Neuronal stem cell (in vitro differentiated cells): ENCODE data around the gene SMTN.

Source experiments
- DNase-seq: peaks from one replicate; pipeline ENCODE4 v3.0.0-alpha.2; 2013; ENCODE audit warnings: low spot score
- H2AFZ ChIP-seq: one replicate; pipeline ENCODE4 v1.6.1; 2013; ENCODE audit warnings: mild to moderate bottlenecking, low read length, inconsistent platforms
- H2AK5ac ChIP-seq: 2 replicates; pipeline ENCODE4 v1.6.1; 2013; ENCODE audit warnings: low read depth, mild to moderate bottlenecking, inconsistent platforms, low read length, moderate library complexity, mixed read lengths
- H2BK120ac ChIP-seq: 2 replicates; pipeline ENCODE4 v1.6.1; 2013; ENCODE audit warnings: low read depth, mild to moderate bottlenecking, inconsistent platforms, low read length, moderate library complexity, mixed read lengths
- H2BK12ac ChIP-seq: one replicate; pipeline ENCODE4 v1.6.1; 2013; ENCODE audit warnings: low read length, inconsistent platforms
- H2BK15ac ChIP-seq: 2 replicates; pipeline ENCODE4 v1.6.1; 2013; ENCODE audit warnings: mild to moderate bottlenecking, low read length, inconsistent platforms, mixed read lengths
- H2BK5ac ChIP-seq: one replicate; pipeline ENCODE4 v1.6.1; 2013; ENCODE audit warnings: inconsistent platforms, mild to moderate bottlenecking, low read length, moderate library complexity
- H3K14ac ChIP-seq: one replicate; pipeline ENCODE4 v1.6.1; 2013; ENCODE audit warnings: low read length, inconsistent platforms
- H3K18ac ChIP-seq: 2 replicates; pipeline ENCODE4 v1.6.1; 2013; ENCODE audit warnings: low read length, inconsistent platforms
- H3K23ac ChIP-seq: 2 replicates; pipeline ENCODE4 v1.6.1; 2013; ENCODE audit warnings: low read depth, mild to moderate bottlenecking, mixed read lengths, low read length, inconsistent platforms; ENCODE audit not compliant: poor library complexity
- H3K27ac ChIP-seq: replicated peaks from 3 replicates; pipeline ENCODE4 v1.5.1; 2013; ENCODE audit warnings: low read length, inconsistent platforms
- H3K27me3 ChIP-seq, 3 experiments: 2 replicates each; pipeline ENCODE4 v1.6.1; 2013; ENCODE audit warnings: low read length in 3 of 3, mild to moderate bottlenecking in 2 of 3, inconsistent platforms in 1 of 3, low read depth in 1 of 3, mixed read lengths in 1 of 3, moderate library complexity in 1 of 3; ENCODE audit not compliant: control insufficient read depth in 3 of 3, insufficient read depth in 3 of 3
- H3K36me3 ChIP-seq, 2 donors: replicated peaks in 1 of 2; 2 replicates each; pipeline ENCODE4 v1.6.1; 2013; ENCODE audit warnings: low read length in 2 of 2; ENCODE audit not compliant: control insufficient read depth in 2 of 2, insufficient read depth in 2 of 2
- H3K4ac ChIP-seq: 2 replicates; pipeline ENCODE4 v1.6.1; 2013; ENCODE audit warnings: inconsistent platforms, mild to moderate bottlenecking, low read length, moderate library complexity
- H3K4me1 ChIP-seq, 2 donors: 1 replicate in 1 of 2; 2 replicates in 1 of 2; pipeline ENCODE4 v1.6.1; 2013; ENCODE audit warnings: low read length in 2 of 2, low read depth in 1 of 2; ENCODE audit not compliant: control insufficient read depth in 2 of 2, insufficient read depth in 1 of 2
- H3K4me2 ChIP-seq: one replicate; pipeline ENCODE4 v1.6.1; 2013; ENCODE audit warnings: mild to moderate bottlenecking, low read length, inconsistent platforms; ENCODE audit not compliant: insufficient read depth, poor library complexity, severe bottlenecking
- H3K4me3 ChIP-seq, 2 donors: 2 replicates each; pipeline ENCODE4 v1.5.1; 2013; ENCODE audit warnings: low read length in 2 of 2, mild to moderate bottlenecking in 2 of 2, inconsistent platforms in 1 of 2, moderate library complexity in 1 of 2
- H3K79me1 ChIP-seq: one replicate; pipeline ENCODE4 v1.6.1; 2013; ENCODE audit warnings: low read depth, mild to moderate bottlenecking, inconsistent platforms, low read length, moderate library complexity
- H3K9ac ChIP-seq: one replicate; pipeline ENCODE4 v1.6.1; 2013; ENCODE audit warnings: mild to moderate bottlenecking, low read depth, low read length, inconsistent platforms; ENCODE audit not compliant: poor library complexity
- H3K9me3 ChIP-seq, 2 donors: replicated peaks in 1 of 2; 2 replicates each; pipeline versions ENCODE3 to v1.6.1; 2013; ENCODE audit warnings: low read length in 2 of 2, mild to moderate bottlenecking in 2 of 2, inconsistent platforms in 1 of 2, low read depth in 1 of 2, mixed read lengths in 1 of 2, moderate library complexity in 1 of 2; ENCODE audit not compliant: control insufficient read depth in 2 of 2, insufficient read depth in 1 of 2
- H4K8ac ChIP-seq: one replicate; pipeline ENCODE4 v1.6.1; 2013; ENCODE audit warnings: low read depth, mild to moderate bottlenecking, inconsistent platforms, low read length, moderate library complexity
- H4K91ac ChIP-seq: one replicate; pipeline ENCODE4 v1.6.1; 2013; ENCODE audit warnings: low read length, low read depth, mild to moderate bottlenecking, inconsistent platforms; ENCODE audit not compliant: poor library complexity
- WGBS, 2 donors: extraction: QIAGEN DNeasy Blood & Tissue Kit; methylation state at CpG; one replicate each; pipeline ENCODE4 v1.1.7; 2013; ENCODE audit warnings: missing lambda C conversion rate in 2 of 2, mixed read lengths in 1 of 2; ENCODE audit not compliant: insufficient read length in 2 of 2, insufficient replicate concordance in 1 of 2; ENCODE audit errors: extremely low coverage in 2 of 2; 5-methylcytosine and 5-hydroxymethylcytosine counted together

Gene SMTN

DNA sequence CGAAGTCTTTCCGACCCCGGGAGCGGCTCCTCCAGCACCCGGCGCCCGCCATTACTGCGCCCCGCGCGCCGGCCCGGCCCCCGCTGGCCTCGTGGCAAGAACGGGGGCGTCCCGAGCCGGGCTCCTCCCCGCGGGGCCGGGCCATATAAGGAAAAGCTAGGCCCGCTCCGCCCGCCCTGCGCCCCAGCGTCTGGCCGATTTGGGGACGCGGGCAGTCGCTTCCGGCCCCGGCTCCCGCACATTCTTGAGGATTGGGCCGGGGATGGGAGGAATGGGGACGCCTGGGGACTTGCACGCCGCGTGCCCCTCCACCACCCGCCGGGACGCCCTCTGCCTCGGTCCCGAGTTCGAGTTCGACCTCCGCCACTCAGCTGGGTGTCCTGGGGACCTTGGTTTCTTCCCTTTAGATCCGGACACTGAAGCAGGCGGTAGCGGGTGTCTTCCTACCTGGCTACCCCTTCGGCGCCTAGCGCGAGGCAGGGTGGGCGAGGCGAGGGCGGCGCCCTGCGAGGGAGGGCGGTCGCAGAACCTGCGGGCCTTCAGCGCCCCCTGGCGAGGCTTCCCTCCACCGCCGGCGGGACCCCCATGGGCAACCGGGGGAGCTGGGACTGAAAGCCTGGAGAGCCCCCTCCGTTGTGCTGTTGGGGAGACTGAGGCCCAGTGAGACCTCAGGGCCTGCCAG is 3.8 kb downstream of the SMTN start:
- H3K27ac ChIP-seq = peak overlapping the region; percentile 29
- H4K8ac ChIP-seq = no peak overlapping the region
- peak overlapping the region; percentile 85 for H2AK5ac ChIP-seq
- no peak overlapping the region for H2BK12ac ChIP-seq
- H3K4me2 ChIP-seq = peak overlapping the region; percentile 79
- peak overlapping the region; percentile 76 for H3K23ac ChIP-seq
- peak overlapping the region; percentile 82 for H3K9ac ChIP-seq
- H3K4me1 ChIP-seq = peaks cover 8 to 29% of the 10 kb centered on the region in 2 donors
- peak overlapping the region in 1 of 2 donors; percentile 83 for H3K4me3 ChIP-seq
- no peak overlapping the region for H3K14ac ChIP-seq
- no peak overlapping the region for H2AFZ ChIP-seq
- H3K18ac ChIP-seq = peak overlapping the region; percentile 95
- H3K9me3 ChIP-seq = no peaks in the 10 kb centered on the region
- H2BK15ac ChIP-seq = peak overlapping the region; percentile 68
- peak; percentile 61 for DNase-seq
- H4K91ac ChIP-seq = peak overlapping the region; percentile 59
- peak overlapping the region; percentile 33 for H2BK120ac ChIP-seq
- H3K79me1 ChIP-seq = peaks cover 3% of the 10 kb centered on the region
- H3K27me3 ChIP-seq = no peaks in the 10 kb centered on the region
- peak overlapping the region; percentile 55 for H2BK5ac ChIP-seq
- no peak overlapping the region for H3K4ac ChIP-seq
- peaks cover 9 to 26% of the 10 kb centered on the region in 2 donors for H3K36me3 ChIP-seq
- WGBS, 2 donors = no CpG with 5 or more reads among the region's 69 CpGs

DNA sequence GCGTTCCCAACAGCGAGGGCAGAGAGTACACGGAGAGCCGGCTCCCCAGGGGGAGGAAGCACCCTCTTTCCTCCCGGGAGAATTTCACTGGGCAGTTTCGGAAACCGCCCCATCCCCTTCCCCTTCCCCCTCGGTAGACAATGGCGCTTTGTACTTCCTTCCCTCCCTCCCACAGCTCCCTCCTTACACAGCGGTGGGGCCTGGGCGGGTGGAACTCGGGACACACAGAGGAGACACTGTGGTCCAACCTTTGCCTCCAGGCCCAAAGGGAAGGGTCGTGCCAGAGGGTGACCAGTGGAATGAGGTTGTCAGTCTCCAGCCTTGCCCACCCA is 4.3 kb downstream of the SMTN start:
- Histone ChIP-seq H2AFZ (no peak overlapping the region), H3K36me3 (peaks cover 11 to 27% of the 10 kb centered on the region in 2 donors), H3K79me1 (peaks cover 3% of the 10 kb centered on the region), H3K18ac (peak overlapping the region; percentile 96), H4K8ac (no peak overlapping the region), H3K4me3 (no peak overlapping the region), H2AK5ac (peak overlapping the region; percentile 85), H3K14ac (no peak overlapping the region), H3K27me3 (no peaks in the 10 kb centered on the region), H3K4me2 (peak overlapping the region; percentile 79), H3K23ac (no peak overlapping the region), H3K9me3 (no peaks in the 10 kb centered on the region), H3K4ac (no peak overlapping the region), H2BK12ac (no peak overlapping the region), H2BK15ac (peak overlapping the region; percentile 68), H3K4me1 (peaks cover 7 to 28% of the 10 kb centered on the region in 2 donors), H2BK5ac (peak overlapping the region; percentile 55), H4K91ac (no peak overlapping the region), H3K9ac (peak overlapping the region; percentile 82), H3K27ac (no peak overlapping the region), H2BK120ac (peak overlapping the region; percentile 33)
- no CpG with 5 or more reads among the region's 13 CpGs for WGBS, 2 donors
- no peak for DNase-seq

DNA sequence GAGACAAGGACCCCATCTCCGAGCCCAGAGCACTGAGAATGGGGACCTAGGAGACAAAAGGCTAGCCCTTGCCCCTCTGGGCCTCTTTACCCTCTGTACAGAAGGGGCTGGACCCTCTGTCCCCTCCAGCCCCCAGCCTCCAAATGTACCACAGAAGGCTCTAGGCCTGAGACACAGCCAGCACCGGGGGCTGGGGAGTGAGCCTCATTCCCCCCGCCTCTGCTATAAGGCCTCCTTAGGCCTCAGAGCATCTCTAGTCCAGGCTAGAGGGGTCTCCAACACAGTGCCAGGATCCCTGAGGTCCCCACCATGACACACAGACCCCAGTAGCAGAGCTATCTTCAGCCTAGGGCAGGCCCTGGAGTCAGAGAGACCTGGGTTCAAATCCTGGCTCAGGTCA is 4.8 kb downstream of the SMTN start:
- peaks cover 3% of the 10 kb centered on the region for H3K79me1 ChIP-seq
- no CpG with 5 or more reads among the region's 3 CpGs for WGBS, 2 donors
- peak overlapping the region; percentile 96 for H3K18ac ChIP-seq

DNA sequence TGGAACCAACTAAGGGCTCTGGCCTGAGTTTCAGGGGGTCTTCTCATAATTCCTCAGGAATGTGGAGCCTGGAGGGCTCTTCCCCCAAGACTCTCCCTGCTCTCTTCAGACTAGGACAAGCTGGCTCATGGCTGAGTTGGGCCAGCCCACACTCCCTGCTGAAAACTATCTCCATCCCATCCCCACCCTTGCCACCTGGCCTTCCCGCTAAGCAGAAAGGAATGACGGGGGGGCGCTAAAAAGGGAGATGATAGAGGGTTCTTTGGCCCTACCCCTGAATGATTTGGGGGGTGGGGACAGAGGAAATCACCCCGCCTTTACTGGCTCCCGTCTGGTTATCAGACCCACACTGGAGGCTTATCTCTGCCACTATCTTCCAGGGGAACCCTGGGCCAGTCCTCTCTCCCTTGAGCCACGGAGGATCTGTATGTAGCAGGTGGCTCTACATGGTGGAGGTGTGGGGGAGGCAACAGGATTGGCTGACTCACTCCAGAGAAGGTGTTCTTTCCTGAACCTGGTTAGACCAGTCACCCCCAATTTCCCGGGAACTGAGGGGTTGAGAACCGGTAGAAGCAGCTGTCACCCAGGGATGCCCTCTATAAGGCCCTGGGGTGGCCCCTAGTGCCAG is 5.7 kb downstream of the SMTN start:
- no peak overlapping the region for H2BK120ac ChIP-seq
- no peak overlapping the region for H3K4me3 ChIP-seq
- H2BK12ac ChIP-seq = no peak overlapping the region
- no peak overlapping the region for H3K4me2 ChIP-seq
- peak overlapping the region; percentile 35 for H3K23ac ChIP-seq
- H3K36me3 ChIP-seq = peaks cover 18 to 36% of the 10 kb centered on the region in 2 donors
- WGBS, 2 donors = no CpG with 5 or more reads among the region's 8 CpGs
- no peak for DNase-seq
- no peak overlapping the region for H3K9ac ChIP-seq
- peaks cover 4 to 21% of the 10 kb centered on the region in 2 donors for H3K4me1 ChIP-seq
- H3K14ac ChIP-seq = no peak overlapping the region
- no peak overlapping the region for H2AFZ ChIP-seq
- H3K4ac ChIP-seq = no peak overlapping the region
- H3K79me1 ChIP-seq = peaks cover 3% of the 10 kb centered on the region
- H3K27me3 ChIP-seq = no peaks in the 10 kb centered on the region
- peak overlapping the region; percentile 66 for H2BK5ac ChIP-seq
- H3K18ac ChIP-seq = no peak overlapping the region
- no peak overlapping the region for H3K27ac ChIP-seq
- H4K8ac ChIP-seq = no peak overlapping the region
- no peak overlapping the region for H2AK5ac ChIP-seq
- no peak overlapping the region for H4K91ac ChIP-seq
- H3K9me3 ChIP-seq = no peaks in the 10 kb centered on the region
- H2BK15ac ChIP-seq = no peak overlapping the region

More for the DNA sequence above, 4.8 kb downstream of the SMTN start:
- H3K4ac ChIP-seq = no peak overlapping the region
- peaks cover 11 to 27% of the 10 kb centered on the region in 2 donors for H3K36me3 ChIP-seq
- H2AFZ ChIP-seq = no peak overlapping the region
- H2BK12ac ChIP-seq = no peak overlapping the region
- H3K4me2 ChIP-seq = no peak overlapping the region
- H3K23ac ChIP-seq = no peak overlapping the region
- H3K4me3 ChIP-seq = no peak overlapping the region
- DNase-seq = no peak
- H2BK120ac ChIP-seq = peak overlapping the region; percentile 33
- H3K4me1 ChIP-seq = peaks cover 5 to 26% of the 10 kb centered on the region in 2 donors
- peak overlapping the region; percentile 55 for H2BK5ac ChIP-seq
- no peak overlapping the region for H3K9ac ChIP-seq
- H2BK15ac ChIP-seq = peak overlapping the region; percentile 68
- H3K9me3 ChIP-seq = no peaks in the 10 kb centered on the region
- H2AK5ac ChIP-seq = peak overlapping the region; percentile 85
- no peaks in the 10 kb centered on the region for H3K27me3 ChIP-seq
- H4K91ac ChIP-seq = no peak overlapping the region
- H4K8ac ChIP-seq = no peak overlapping the region
- no peak overlapping the region for H3K27ac ChIP-seq
- H3K14ac ChIP-seq = no peak overlapping the region
